C4-2B (cell line): ENCODE data around the gene RPS6KB1.

Experiments used
- ZFX ChIP-seq: fragments of 450-650 bp; IDR thresholded peaks from 2 replicates; pipeline ENCODE4 v1.6.1; 2017
- TF ChIP-seq, protein P1 (sequence below): fragments of 450-650 bp; conservative IDR thresholded peaks from 2 replicates; pipeline ENCODE4 v1.5.1; 2017; ENCODE audit warnings: mild to moderate bottlenecking

DNA sequence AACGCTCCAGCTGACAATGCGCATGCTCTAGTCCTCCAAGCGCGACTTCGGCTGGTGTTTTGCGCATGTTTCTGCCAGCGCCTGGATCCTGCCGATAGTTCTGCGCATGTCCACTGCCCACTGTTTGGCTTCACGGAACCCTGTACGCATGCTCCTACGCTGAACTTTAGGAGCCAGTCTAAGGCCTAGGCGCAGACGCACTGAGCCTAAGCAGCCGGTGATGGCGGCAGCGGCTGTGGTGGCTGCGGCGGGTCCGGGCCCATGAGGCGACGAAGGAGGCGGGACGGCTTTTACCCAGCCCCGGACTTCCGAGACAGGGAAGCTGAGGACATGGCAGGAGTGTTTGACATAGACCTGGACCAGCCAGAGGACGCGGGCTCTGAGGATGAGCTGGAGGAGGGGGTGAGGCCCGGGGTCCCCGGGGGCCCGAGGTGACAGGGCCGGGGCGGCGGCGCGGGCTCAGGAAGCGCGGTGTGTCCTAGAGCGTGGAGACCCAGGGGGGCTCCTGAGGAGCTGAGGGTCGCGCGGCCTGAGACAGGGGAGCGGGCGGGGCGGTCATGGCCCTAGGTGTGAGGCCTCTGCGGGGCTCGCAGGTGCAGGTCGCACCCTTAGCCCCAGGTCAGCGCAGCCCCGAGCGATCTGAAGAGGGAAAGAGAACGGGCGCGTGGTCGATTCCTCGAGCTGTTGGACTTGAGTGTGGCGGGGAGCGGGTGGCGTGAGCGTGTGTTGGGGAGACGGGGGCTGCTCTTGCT is at the start of gene RPS6KB1, which contains the start of gene TUBD1:
- TF ChIP-seq, protein P1, sequence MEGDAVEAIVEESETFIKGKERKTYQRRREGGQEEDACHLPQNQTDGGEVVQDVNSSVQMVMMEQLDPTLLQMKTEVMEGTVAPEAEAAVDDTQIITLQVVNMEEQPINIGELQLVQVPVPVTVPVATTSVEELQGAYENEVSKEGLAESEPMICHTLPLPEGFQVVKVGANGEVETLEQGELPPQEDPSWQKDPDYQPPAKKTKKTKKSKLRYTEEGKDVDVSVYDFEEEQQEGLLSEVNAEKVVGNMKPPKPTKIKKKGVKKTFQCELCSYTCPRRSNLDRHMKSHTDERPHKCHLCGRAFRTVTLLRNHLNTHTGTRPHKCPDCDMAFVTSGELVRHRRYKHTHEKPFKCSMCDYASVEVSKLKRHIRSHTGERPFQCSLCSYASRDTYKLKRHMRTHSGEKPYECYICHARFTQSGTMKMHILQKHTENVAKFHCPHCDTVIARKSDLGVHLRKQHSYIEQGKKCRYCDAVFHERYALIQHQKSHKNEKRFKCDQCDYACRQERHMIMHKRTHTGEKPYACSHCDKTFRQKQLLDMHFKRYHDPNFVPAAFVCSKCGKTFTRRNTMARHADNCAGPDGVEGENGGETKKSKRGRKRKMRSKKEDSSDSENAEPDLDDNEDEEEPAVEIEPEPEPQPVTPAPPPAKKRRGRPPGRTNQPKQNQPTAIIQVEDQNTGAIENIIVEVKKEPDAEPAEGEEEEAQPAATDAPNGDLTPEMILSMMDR = no peak
- peak; percentile 96 for TF ChIP-seq ZFX
